Fibroblast of pulmonary artery (primary cell): ENCODE measurements around the gene ATP6V1A.
A peak's percentile ranks its signal among the peaks of the same experiment; 100 is the strongest.

Source experiments
- DNase-seq: peaks from one replicate; pipeline ENCODE4 v3.0.0-alpha.2; 2010; ENCODE audit warnings: low read depth
- H3K4me3 ChIP-seq: replicated peaks from 2 replicates; pipeline ENCODE4 v1.5.1; 2011; ENCODE audit warnings: low read depth, mild to moderate bottlenecking, control low read depth, low read length, moderate library complexity
- TF ChIP-seq, protein P1 (sequence below): IDR thresholded peaks from 2 replicates; pipeline ENCODE4 v1.5.1; 2011; ENCODE audit warnings: mild to moderate bottlenecking, control low read depth, low read length, inconsistent platforms; ENCODE audit errors: missing control alignments

Gene ATP6V1A

DNA sequence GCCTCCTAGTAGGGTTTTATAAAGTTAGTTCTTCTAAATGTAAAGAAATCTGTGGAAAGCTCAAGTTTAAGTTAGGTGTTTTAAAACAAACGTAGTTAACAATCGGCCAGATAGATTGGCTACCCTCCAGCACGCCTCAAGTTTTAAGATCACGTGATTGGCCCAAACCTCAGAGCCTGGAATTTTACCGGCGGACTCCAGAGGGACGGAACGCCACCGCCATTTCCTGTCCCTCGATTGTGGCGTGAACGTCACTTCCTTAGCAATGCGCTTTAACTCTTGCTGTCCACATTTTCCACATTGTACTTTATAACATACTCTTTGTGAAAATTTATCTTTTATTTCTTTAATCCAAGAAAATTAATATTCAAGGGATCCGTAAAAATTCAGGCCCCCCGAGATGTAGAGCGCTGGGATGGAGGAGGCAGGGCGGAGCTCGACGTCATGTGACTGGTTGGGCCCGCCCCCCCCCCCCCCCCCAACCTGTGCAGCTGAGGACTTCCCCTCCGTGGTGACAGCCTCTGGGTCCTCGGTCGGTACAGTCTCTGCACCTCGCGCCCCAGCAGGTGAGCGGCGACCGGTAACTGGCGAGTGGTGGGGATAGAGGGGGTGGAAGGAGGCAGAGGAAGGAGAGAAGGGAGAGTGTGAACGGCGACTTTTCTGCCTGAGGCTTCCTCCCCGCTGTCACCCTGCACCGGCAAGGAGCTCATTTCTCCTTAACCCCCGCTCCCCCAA is at the start of gene ATP6V1A:
TSS of gene ATP6V1A (plus strand) at position 488 of the 735 bp plus-strand sequence. CDS start 31,719 bp downstream, outside the sequence.
- peak; percentile 96 for DNase-seq
- TF ChIP-seq, protein P1, sequence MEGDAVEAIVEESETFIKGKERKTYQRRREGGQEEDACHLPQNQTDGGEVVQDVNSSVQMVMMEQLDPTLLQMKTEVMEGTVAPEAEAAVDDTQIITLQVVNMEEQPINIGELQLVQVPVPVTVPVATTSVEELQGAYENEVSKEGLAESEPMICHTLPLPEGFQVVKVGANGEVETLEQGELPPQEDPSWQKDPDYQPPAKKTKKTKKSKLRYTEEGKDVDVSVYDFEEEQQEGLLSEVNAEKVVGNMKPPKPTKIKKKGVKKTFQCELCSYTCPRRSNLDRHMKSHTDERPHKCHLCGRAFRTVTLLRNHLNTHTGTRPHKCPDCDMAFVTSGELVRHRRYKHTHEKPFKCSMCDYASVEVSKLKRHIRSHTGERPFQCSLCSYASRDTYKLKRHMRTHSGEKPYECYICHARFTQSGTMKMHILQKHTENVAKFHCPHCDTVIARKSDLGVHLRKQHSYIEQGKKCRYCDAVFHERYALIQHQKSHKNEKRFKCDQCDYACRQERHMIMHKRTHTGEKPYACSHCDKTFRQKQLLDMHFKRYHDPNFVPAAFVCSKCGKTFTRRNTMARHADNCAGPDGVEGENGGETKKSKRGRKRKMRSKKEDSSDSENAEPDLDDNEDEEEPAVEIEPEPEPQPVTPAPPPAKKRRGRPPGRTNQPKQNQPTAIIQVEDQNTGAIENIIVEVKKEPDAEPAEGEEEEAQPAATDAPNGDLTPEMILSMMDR, result no peak

DNA sequence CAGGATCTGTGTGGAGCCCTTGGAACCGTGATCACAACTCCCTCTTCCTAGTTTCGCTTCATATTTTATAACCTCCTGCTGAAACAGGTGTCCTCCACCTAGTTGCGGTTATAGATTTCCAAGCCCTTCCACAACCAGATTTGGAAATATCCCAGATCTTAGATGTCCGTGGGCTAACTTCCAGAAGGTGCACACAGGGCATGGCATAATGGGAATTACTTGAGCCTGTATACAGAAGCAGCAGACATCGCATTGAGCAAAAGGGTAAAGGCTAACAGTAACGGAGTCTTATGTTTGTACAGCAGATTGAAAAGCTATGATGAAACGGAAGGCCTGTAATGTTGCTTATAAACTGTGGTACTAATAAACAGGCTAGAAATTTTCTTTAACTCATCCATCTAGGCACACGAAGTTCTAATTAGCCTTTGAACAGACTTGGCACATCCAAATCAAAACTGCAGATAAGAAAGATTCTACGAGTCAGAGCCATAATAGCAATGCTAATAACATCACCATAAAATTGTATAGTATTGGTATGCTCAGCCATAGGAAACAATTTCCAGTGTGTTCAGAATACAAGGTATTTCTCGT is 49.2 kb upstream of the ATP6V1A start:
- TF ChIP-seq, protein P1, result no peak
- peak overlapping the region; percentile 66 for H3K4me3 ChIP-seq
- peak; percentile 22 for DNase-seq

More for the DNA sequence above, at the start of gene ATP6V1A:
- H3K4me3 ChIP-seq, result peak within 1 kb of the TSS; percentile 97

DNA sequence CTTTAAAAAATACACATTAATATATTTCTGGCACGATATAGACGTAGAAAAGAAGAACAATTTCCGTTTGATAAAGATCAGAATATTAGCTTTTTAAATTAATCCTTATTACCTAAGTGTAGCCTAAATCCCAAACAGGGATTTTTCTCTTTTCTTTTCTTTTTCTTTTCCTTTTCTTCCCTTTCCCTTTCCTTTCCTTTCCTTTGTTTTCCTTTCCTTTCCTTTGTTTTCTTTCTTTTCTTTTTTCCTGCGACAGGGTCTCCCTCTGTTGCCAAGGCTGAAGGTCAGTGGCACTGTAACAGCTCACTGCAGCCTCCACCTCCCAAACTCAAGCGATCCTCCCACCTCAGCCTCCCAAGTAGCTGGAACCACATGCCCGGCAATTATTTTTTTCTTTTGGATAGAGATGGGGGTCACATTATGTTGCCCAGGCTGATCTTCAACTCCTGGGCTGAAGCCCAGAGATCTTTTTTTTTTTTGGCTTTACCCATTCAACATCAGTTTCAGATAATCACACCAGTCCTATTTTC is 48.6 kb upstream of the ATP6V1A start:
- TF ChIP-seq, protein P1, result no peak
- no peak overlapping the region for H3K4me3 ChIP-seq

DNA sequence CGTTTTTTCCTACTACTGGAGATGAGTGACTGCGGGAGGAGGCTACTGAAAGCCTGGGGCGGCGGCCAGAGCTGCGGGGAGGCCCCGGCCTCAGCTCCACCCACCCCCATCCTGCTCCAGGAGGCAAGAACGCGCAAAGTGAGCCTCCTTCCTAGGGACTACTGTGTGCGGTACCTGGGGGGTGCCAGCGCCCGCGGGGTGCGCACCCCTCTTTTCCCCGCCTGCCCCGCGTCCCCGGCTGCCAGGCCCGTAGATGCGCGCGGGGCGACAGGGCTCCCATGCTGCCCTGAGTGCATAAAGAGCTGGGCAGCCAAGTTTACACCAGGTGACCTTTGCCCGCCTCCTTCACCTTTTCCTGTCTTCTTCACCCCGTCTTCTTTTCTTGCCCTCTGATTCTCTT is 47.9 kb upstream of the ATP6V1A start:
- TF ChIP-seq, protein P1, result no peak
- peak; percentile 14 for DNase-seq
- H3K4me3 ChIP-seq, result peak overlapping the region; percentile 20

More for the DNA sequence above, 48.6 kb upstream of the ATP6V1A start:
- DNase-seq, result no peak

DNA sequence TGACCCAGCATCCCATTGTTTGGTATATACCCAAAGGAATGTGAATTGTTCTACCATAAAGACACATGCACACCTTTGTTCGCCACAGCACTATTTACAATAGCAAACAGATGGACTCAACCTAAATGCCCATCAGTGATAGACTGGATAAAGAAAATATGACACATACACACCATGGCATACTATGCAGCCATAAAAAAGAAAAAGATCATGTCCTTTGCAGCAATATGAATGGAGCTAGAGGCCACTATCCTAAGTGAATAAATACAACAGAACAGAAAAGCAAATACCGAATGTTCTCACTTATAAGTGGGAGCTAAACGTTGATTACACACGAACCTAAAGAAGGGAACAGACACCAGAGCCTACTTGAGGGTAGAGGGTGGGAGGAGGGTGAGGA is 39.0 kb upstream of the ATP6V1A start:
- TF ChIP-seq, protein P1, result no peak

DNA sequence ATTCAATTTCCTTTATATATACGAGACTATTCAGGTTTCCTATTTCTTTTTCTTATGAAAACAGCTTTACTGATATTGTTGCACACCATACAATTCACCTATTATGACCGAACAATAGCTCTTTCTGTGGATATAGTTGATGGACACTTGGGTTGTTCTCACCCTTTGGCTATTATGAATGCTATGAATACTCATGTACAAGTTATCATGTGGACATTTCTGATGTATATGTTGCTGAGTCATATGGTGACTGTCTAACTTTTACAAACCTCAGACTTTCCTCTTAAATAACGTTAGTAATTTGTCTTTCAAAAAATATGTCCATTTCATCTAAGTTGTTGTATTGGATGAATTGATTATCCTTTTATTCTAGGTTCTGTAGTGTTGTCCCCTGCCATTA is 34.7 kb upstream of the ATP6V1A start:
- no peak overlapping the region for H3K4me3 ChIP-seq
- no peak for DNase-seq
- TF ChIP-seq, protein P1, result no peak

More for the DNA sequence above, 39.0 kb upstream of the ATP6V1A start:
- H3K4me3 ChIP-seq, result no peak overlapping the region
- no peak for DNase-seq
